Activated T-cell treated with anti-CD3 and anti-CD28 coated beads for 1 hour (primary cell): ENCODE measurements around the gene CARD8.

Source experiments
- DNase-seq: peaks from one replicate; pipeline ENCODE4 v3.0.0-alpha.2; 2020; ENCODE audit warnings: low read depth

The CARD8 gene

DNA sequence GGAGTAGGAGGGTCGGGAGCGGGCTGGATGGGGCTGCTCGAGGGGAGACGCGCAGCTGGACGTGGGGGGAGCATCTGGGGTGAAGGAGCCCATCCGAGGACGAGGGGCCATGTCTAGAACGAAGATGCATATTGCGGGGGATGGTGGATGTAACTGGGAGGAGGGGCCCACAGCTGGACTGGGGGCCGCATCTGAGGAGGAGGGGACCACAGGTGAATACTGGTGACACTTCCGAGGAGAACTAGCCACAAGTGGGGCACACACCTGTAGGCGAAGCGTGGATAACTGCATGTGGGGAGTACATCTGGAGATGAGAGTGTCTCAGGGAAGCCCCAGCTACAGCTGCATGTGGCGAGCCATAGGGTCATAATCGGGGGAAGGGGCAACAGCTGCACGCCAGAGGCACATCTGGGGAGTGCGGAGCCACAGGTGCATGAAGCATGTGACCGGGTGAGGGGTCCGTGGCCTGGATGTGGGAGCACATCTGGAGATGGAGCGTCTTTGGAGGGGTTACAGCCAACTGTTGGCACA, 84.8 kb downstream of the CARD8 start:
- no peak for DNase-seq

DNA sequence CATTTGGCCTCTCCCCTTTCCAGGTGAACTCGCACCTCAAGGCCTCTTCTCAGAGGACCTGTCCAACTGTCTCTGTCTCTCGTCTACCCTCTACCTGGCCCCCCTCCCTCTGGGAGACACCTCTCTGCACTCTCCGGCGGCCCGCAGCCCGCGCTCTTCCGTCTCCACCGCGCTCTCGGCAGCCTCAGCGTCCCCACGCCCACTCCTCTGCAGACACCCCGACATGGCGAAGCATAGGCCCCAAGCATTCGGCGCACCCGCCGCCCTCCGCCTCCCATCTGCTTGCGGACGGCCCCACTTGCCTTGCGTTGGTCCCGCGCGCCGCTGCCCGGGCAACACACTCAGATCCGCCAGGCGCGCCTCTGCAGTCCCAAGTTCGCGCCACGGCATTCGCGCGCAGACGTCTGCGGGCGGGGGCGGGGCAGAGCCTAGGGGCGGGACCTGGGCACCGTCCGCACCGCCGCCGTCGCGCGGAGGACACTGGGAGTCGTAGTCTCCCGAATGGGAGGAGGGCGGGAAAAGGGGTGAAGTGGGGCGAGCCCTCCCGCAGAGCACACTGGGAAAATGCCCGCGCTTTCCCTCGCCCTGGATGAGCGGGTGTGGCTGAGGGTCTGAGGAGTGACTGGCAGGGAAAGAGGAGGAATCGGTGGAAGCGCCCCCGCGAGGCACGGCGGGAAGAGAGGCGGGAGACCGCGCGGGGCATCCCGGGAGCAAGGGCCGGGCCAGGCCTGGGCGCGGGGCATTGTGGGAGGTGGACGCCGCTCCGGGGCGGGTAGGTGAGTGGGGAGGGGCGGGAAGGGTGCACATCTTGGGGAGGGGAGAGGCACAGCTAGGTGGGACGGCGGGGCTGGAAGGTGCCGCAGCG, 85.5 kb downstream of the CARD8 start, which contains the start of the genes LIG1 and ZSWIM9:
Gene LIG1 (minus strand): TSS at position 406 of the 865 bp plus-strand sequence. CDS start 4,778 bp downstream, outside the sequence.
Gene ZSWIM9 (plus strand): TSS at position 742 of the 865 bp plus-strand sequence. CDS start 1,123 bp downstream, outside the sequence.
- DNase-seq, result peak; percentile 82

DNA sequence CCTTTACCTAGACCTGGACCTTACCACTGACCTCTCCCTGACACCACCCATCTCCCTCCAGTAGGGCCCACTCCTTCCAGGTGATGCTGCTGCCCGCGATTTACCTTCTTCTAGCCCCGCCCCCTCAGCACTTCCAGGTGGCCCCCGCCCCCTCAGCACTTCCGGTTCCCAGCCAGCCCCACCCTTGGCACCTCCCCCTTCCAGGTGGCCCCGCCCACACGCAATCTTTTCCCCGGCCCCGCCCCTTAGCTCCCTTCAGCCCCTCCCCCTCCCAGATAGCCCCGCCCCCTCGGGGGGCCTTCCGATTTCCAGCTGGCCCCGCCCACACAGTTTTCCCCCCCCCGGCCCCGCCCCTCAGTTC, 86.2 kb downstream of the CARD8 start:
- DNase-seq, result peak; percentile 97

DNA sequence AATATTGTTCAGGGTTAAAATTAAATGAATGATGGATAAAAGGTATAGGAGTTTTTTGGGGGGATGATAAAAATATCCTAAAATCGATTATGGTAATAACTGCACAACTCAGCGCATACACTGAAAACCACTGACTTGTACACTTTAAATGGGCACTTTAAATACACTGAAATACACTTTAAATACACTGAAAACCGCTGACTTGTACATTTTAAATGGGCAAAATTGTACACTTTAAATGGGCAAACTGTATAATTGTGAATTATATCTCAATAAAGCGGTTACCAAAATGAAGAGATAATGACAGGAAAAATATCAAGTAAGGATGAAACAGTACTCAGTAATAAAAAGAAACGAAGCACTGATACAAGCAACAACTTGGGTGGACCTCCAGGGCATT, 87.0 kb downstream of the CARD8 start:
- DNase-seq, result no peak

DNA sequence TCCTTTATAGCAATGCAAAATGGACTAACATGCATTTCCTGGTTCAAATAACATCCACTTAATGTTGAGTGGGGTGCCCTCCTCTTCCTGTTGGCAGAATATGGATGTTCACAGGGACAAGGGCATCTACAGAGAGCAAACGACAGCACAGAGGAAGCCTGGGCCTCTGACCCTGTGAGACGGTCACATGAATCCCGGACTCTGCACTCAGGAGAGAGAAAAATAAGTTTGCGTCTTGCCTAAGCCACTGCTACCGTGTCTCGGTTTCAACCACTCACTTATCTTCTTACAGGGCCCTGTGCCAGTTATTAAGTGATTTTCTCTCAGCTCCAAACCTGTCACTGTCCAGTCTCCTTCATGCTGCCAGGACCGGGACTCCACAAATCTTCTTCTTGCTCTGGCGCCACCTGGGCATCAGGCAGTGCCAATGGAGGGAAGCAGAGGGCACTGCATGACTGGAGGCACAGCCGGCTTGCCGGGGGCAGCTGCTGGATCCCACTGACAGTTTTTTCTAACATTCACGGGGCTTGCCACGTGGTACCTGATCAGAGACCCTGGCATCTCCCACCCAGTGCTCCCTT, 97.4 kb downstream of the CARD8 start:
- no peak for DNase-seq
